GM21423 (cell line): ENCODE data around the gene TTLL10.
"Not testable (repeated sequence)": the region's sequence is repeated elsewhere in the genome, so short reads cannot be mapped to it uniquely, and the experiment has no call there.

ENCODE experiments used
- ATAC-seq: cut with Tn5 transposase; IDR thresholded peaks from one replicate; pipeline ENCODE4 v1.9.1; 2021; ENCODE audit warnings: mild to moderate bottlenecking, moderate library complexity; ENCODE audit not compliant: unreplicated experiment

TTLL10 gene

DNA sequence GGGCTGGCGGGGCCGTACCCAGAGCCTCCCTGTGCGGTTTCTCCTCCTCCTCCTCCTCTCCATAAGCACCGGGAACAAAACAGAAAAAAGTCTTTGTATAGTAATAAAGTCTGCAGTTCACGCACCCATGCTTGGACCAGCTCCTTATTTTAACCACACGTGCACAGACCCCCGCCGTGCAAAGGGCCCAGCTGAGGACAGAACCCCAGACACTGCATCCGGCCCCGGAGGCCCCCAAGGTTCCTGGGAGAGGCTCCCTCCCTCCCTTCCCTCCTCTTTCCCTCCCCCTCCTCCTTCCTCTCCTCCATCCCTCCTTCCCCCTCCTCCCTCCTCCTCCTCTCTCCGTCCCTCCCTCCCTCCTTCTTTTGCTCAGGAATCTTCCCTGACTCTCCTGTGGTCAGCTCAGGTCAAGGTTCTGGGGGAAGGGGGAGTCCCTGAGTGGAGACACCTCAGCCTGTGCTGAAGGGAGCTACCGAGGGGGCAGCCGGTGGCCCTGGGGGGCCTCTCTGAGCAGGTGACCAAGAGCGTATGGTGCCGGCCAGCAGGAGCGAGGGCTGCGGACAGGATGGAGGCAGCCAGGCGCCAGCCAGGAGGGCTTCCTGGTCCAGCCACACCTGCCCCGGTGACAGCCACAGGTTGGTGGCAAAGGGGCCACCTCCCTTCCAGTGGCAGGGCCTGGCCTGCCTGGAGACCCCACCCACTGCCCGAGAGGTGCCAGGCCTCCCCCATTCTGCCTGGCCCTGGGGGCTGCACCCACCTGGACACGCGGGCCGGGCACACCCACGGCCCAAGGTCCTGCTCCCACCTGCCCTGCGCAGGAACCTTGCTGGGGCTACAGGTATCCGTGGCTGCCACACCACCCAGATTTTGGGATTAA is 3.2 kb upstream of the TTLL10 start:
- no peak for ATAC-seq

DNA sequence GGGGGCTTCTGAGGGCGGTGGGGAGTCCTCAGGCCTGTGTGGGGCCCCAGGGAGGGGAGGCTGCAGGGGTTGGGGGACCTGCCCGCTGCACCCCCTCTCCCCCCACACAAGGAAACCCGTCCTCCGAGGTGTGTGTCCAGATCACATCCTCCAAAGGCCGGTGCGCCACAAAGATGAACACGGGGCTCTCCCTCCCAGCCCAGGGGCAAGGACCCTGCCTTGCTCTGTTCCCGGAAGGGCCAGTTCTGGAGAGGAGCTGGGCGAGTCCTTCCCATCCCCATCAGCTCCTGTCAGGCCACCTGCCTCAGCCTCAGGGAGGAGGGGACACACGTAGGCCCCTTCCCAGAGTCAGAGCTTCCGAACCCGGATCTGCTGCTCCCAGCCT is 2.5 kb upstream of the TTLL10 start:
- ATAC-seq, result no peak

DNA sequence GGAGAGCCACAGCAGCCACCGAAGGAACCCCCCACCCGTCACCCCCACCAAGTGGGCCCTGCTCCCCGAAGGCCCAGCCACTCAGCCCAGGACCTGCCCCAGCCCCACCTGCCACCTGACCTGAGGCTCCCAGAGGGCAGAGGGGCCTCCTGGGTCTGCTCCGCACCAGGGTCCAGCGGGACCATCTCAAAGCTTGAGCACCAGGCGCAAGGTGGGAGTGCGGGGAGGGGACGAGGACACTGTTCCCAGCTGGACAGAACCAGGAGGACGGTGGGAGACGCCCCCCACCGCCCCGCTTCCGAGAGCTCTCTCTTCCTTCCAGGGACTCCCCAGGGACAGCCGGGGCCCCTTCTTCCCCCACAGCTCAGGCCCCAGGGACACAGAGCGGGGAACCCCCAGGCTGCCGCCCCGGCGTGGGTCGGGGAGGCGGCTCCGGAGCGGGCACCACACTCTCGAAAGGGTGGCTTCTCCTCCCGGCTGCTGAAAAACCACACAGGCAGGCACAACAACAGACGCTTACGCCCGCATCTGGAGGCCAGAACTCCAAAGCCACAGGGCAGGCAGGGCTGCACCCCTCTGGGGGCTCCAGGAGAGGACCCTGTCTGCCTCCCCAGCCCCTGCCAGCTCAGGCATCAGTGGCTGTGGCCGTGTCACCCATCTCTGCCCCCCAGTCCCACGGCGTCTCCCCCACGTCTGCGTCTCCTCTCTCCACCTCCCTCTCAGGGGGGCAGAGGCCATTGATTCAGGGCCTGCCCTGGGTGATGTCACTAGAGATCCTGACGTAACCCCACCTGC is 1.9 kb upstream of the TTLL10 start:
- no peak for ATAC-seq

DNA sequence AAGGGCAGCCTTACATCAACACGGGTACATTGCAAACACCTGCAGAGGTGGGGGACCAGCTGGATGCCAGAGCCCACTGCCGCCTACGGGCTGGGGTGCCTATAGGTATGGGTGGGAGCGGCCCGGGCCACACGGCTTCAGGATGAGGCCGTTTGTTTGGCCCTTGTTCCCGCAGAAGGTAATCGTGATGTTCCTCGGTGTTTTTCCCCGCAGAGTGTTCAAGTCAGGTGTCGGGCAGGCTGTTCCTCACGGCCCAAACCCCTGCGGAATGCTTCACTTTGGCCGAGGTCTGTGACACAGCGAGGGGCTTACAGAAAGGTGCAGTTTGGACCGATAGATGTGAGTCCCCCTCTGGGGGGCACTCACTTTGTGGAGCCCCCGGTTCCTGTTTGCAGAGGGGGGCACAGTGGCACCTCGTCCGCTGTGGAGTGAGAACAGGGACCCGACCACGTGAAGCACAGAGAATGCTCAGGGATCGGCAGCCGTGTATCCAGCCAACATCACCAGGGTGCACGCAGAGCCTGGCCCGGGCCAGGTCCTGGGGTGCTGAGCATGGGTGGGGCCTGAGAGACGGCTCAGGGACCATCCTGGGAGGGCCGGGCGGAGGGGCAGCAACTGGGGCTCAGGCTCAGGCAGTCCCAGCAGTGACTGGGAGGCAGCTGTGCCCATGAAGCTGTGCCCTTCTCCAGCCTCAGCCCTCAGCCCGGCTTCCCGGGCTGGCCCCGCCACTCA is 453 bp upstream of the TTLL10 start:
- no peak for ATAC-seq

DNA sequence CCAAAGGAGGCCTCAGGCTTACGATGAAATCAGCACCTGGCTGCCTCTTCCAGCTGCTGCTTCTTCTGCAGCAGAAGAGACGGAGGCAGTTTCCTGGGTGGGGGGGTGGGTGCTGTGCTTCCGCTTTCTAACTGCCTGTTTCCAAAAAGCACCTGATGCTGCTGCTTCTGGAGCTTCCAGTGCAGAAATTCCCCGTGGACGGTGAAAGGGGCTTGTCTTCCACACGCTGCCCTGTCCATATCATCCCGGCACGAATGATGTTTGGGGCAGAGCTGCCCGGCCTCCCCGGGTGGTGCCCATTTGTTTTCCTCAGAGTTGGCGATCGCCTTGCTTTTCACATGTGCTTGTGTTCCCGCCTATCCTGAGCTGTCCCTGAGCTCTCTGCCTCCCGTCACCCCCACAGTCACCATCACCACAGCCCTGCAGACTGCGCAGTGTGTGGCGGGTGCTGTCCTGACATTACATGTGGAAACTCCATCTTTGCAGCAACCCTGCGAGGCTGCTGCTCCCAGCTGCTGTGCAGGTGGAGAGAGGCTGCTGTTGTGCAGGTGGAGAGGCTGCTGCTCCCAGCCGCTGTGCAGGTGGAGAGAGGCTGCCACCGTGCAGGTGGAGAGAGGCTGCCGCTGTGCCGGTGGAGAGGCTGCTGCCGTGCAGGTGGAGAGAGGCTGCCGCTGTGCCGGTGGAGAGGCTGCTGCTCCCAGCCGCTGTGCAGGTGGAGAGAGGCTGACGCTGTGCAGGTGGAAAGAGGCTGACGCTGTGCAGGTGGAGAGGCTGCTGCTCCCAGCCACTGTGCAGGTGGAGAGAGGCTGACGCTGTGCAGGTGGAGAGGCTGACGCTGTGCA is 1.8 kb downstream of the TTLL10 start:
- ATAC-seq, result no peak

DNA sequence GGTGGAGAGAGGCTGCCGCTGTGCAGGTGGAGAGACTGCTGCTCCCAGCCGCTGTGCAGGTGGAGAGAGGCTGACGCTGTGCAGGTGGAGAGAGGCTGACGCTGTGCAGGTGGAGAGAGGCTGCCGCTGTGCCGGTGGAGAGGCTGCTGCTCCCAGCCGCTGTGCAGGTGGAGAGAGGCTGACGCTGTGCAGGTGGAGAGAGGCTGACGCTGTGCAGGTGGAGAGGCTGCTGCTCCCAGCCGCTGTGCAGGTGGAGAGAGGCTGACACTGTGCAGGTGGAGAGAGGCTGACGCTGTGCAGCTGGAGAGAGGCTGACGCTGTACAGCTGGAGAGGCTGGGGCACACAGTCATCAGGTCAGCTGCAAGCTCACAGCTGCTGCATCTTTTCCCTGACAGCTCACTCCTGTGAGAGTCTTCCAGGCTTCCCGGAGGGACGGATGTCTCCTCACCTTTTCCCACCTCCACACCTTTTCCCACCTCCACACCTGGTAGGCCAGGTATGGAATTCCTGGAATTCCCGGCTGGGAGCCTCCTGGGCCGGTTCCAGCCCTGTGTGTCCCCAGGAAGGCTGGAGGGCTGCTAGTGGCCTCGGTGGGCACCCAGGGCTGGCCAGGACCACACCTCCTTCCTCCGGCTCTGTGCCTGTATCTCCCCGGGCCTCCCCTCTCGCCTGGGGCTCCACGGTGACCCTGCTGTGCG is 2.5 kb downstream of the TTLL10 start:
- not testable (repeated sequence) for ATAC-seq

DNA sequence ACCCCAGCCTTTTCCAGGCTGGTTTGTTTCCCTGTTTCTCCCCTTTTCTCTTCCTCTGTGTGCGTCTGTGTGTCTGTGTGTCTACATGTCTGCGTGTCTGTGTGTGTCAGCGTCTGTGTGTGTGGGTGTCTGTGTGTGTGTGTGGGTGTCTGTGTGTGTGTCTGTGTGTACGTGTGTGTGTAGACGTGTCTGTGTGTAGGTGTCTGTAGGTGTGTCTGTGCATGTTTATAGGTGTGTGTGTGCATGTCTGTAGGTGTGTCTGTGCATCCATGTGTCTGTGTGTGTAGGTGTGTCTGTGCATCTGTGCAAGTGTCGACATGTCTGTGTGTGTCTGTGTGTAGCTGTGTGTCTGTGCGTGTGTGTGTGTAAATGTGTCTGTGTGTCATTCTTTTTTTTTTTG is 3.3 kb downstream of the TTLL10 start:
- ATAC-seq, result no peak

DNA sequence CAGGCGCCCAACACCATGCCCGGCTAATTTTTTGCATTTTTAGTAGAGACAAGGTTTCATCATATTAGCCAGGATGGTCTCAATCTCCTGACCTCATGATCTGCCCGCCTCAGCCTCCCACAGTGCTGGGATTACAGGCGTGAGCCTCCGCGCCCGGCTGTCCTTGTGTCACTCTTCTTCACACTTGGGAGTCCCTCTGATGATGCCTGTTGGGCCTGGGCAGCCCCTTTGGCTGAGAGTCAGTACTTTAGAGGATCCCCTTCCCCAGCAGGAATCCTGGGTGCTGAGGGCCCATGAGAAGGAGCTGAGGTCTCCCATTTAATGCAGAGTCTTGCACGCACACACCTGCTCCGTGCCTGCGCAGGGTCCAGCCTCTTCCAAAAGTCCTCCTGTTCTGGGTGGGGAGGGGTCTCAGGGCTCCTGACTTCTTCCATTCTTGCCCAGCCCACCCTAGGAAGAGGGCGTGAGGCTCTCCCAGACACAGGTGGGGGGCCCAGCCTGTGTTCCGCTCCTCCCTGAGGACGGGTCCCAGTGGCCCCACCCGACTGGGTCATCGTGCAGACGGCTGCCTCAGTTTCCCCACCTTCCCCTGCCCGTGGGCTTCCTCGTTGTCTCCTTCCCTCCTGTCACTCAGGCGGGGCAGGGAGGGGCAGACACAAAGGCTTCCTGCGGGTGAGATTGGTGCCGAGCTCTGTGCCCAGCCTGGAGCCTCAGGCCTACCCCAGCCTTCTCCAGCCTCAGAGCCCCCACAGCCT is 3.9 kb downstream of the TTLL10 start:
- no peak for ATAC-seq

DNA sequence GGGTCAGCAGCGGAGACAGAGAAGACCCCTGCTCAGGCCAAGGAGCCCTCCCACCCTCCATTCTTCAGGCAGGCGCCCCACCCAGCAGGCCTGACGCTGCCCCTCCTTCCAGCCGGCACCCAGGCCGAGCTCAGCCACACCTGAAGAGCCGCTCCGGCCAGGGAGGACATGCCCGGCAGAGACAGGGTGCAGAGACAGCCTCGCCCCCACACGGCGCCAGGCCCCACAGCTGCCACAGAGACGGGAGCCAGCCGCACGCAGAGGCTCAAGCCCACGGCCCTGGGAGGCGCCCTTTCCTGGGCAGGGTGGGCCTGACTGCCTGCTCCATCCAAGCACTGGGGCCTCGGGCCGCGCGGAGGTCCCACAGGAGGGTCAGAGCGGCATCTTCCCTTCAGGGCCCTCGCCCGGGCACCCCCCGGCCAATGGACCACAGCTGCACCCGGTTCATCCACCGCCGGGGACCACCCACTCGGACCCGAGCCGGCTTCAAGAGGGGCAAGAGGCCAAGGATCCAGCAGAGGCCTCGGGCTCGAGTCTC is 5.2 kb downstream of the TTLL10 start:
- ATAC-seq, result no peak

DNA sequence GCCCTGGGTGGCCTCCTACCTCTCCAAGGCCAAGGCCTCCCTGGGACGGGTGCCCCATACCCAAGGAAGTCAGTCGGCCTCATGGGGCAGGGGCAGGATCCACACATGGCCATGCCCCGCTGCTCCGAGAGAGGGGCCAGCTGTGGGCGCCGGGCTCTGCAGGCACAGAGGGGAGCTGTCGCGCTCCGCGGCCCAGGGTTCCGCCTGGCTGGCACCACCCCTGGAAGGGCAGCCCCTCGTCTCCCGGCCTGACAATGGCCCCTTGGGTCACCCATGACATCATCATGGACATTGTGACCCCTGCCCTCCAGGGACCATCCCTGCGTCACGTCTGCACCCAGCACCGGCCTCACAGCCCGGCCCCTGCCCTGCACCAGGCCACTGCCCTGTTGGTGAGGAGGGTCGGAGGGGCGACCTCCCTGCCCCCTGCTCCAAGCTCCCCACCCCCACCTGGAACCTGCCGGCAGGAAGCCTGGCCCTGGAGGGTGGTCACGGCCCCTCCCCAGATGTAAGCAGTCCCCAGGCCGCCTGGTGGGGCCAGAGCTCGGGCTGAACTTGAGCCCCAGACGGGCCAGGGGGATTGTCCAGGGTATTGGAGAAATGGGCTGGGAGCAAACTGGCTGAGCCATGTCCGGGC is 5.8 kb downstream of the TTLL10 start:
- ATAC-seq, result no peak

DNA sequence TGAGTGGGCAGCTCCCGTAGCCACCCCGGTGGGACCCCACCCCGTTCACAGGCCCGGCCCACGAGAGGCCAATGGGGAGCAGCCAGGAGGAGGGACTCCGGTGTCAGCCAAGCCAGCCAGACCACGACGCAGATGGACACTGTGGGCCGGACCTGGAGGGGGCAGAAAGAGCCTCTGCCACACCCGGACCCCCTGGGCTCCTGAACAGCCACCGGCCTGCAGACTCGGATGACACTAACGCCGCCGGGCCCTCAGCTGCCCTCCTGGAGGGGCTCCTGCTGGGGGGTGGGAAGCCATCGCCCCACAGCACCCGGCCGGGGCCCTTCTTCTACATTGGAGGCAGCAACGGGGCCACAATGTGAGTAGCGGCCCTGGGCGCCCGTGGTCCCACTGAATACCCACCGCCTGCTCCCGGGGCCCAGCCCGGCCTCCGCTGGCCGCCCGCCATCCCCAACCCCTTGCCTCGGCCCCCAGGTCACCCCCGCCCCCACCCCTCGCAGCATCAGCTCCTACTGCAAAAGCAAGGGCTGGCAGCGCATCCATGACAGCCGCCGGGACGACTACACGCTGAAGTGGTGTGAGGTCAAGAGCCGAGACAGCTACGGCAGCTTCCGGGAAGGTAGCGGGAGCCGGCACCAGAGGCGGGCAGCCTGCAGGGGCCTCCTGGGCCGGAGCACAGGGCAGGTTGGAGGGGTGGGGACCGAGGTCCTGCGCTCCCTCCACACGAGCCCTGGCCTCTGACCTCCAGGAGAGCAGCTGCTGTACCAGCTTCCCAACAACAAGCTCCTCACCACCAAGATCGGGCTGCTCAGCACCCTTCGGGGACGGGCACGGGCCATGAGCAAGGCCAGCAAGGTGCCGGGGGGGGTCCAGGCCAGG is 6.5 kb downstream of the TTLL10 start:
- ATAC-seq, result no peak

DNA sequence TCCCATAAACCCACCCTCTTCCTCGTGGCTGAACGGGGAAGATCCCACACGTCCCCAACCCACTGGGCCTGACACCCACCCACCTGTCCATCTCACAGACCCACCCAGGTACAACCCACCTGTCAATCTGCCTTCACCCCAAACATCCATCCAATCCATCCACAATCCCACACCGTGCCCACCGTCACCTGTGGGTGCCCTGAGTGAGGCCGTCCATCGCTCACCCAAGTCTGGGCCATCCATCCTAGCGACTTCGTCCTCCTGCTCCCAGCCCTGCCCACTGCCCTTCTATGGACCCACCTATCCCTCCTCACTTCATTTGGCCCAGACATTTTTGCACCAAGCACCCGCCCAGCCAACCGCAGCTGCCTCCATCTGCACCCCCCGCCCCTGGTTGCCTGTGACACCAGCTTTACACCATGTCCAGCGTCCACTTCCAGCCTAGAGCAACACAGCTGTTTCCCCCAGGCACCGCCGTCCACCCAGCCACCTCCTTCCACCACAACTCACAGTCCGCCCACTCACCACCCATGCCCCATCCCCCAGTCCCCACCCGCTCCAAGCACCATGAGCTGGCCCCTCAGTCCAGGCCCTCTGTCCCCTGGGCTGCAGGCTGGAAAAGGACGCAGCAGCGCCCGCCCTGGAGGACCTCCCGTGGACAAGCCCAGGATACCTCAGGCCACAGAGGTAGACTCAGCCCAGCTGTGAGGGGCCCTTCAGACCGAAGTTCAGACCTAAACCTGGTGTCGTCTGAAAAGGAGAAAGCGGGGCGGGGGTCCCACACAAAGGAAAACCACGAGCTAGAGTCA is 7.7 kb downstream of the TTLL10 start:
- ATAC-seq, result no peak

DNA sequence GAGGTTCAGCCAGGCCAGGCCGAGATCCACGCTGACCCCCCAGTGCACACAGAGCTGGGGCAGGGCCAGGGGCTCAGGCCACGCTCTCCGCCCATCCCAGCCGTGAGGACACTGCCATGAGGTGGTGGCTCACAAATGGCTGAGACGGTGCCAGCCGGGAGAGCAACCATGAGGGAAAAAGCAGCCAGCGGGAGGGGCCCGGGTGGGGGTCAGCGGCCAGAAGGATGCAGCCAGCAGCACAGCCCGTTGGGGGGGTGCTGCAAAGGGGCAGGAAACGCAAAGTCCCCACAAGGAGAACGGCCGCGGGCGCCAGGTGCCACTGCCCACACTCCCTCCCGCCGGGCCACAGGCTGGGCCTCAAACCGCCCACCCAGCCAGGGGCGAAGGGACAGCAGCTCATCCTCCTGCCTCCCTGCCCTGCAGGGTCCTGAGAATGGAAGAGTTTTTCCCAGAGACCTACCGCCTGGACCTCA is 8.3 kb downstream of the TTLL10 start:
- no peak for ATAC-seq

DNA sequence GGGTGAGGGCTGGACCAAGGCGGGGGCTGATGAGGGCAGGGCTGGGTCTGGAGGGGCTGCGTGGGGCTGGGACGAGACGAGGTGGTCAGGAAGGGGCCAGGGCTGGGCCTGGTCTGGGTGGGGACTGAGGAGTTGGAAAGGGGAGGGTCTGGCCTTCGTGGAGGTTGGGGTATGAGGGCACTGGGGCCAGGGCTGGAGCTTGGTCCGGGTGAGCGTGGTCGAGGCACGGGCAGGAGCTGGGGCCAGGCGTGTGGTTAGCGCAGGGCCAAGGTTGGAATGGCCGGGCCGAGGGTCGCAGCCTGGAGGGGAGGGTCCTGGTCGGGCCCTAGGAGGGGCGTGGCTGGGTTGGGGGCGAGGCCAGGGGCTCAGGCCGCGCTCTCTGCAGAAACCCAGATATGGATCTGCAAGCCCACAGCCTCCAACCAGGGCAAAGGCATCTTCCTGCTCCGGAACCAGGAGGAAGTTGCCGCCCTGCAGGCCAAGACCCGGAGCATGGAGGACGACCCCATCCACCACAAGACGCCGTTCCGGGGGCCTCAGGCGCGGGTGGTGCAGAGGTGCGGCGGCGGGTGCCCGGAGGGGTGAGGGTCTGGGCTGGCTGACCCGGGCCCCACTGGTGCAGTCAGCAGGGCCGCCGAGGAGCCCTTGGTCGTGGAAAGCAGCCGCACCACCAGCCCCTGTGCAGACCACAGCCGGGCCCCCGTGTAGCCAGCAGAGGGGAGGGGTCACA is 9.0 kb downstream of the TTLL10 start:
- no peak for ATAC-seq

DNA sequence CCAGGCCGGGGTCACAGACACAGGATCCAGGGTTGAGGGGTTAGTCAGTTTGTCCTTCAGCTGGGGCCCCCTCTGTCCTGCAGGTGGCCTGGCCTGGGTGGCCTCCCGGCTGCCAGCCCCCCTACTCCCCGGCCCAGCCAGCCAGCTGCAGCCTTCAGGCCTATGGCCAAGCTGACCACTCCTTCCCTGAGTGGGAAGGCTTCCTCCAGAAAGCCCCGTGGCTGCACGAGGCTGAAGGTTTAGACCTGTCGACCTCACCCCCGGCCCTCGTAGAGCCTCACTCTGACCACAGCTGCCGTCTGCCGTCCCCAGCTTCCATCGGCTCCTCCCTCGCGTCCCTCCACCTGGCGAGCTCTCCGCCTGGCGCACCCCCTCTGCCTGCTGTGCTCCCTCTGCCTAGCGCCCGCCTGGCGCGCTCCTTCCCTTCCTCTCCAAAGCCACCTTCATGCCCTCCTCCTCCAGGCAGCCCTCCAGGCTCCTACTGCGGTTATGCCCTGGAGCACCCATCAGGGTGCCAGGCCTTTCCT is 9.6 kb downstream of the TTLL10 start:
- ATAC-seq, result no peak
